ENCODE results near the gene CATSPERD. TPM values are rescaled to one million over a fixed set of nuclear protein-coding genes. Genes with fewer than 3 reads are reported as not detected.

The CATSPERD gene
- total RNA-seq, 6 experiments from 2014 or later, result not detected

DNA sequence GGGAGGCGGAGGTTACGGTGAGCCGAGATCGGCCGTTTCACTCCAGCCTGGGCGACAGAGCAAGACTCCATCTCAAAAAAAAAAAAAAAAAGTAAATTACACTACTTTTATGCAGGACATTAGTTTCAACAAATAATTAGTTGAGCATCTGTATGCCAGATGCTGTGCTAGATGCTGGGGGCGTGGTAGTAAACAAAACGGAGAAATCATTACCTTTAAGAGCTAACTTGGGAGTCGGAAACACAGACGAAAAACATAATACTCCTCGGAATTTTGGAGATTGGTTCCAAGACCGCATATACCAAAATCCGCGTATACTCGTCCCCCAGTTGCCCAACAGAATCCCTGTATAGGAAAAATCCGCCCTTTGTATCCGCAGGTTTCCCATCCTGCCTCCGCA lies 71.8 kb downstream of the CATSPERD start:
- Mint-ChIP-seq H3K4me3 (no peak overlapping the region), H3K36me3 (ENCODE audit: low read depth) (peaks cover 20% of the 10 kb centered on the region)
- TF ChIP-seq, protein P1, sequence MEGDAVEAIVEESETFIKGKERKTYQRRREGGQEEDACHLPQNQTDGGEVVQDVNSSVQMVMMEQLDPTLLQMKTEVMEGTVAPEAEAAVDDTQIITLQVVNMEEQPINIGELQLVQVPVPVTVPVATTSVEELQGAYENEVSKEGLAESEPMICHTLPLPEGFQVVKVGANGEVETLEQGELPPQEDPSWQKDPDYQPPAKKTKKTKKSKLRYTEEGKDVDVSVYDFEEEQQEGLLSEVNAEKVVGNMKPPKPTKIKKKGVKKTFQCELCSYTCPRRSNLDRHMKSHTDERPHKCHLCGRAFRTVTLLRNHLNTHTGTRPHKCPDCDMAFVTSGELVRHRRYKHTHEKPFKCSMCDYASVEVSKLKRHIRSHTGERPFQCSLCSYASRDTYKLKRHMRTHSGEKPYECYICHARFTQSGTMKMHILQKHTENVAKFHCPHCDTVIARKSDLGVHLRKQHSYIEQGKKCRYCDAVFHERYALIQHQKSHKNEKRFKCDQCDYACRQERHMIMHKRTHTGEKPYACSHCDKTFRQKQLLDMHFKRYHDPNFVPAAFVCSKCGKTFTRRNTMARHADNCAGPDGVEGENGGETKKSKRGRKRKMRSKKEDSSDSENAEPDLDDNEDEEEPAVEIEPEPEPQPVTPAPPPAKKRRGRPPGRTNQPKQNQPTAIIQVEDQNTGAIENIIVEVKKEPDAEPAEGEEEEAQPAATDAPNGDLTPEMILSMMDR (IDR thresholded peaks at IDR 0.05), result no peak

DNA sequence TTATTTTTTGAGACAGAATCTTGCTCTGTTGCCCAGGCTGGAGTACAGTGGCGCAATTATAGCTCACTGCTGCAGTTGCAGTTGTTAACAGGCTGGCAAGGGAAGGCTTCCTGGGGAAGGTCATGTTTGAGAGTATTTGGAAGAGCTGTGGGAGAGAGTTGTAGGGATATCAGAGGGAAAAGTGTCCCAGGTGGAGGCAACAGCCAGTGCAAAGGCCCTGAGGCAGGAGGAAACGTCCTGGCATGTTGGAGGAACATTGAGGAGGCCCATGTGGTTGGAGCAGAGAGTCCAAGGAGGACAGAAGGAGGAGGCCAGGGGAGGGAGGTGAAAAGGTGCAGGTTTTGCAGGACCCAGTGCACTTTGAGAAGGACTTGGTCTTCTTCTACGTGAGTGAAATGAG lies 72.8 kb downstream of the CATSPERD start:
- Mint-ChIP-seq H3K9me3 (peaks cover 4% of the 10 kb centered on the region; the same call in 1 of the 2 replicates), H3K36me3 (ENCODE audit: low read depth) (peaks cover 19% of the 10 kb centered on the region), H3K27me3 (ENCODE audit: insufficient read depth) (peaks cover 10% of the 10 kb centered on the region), H3K4me1 (ENCODE audit: low read depth) (peaks cover 15% of the 10 kb centered on the region), H3K4me3 (no peak overlapping the region), H3K27ac (no peak overlapping the region)
- DNase-seq, result no peak
- TF ChIP-seq, protein P1 (IDR thresholded peaks at IDR 0.05), result no peak

More for the DNA sequence above, 71.8 kb downstream of the CATSPERD start:
- peaks cover 15% of the 10 kb centered on the region for H3K4me1 Mint-ChIP-seq (ENCODE audit: low read depth)
- peaks cover 4% of the 10 kb centered on the region; the same call in 1 of the 2 replicates for H3K9me3 Mint-ChIP-seq
- H3K27ac Mint-ChIP-seq, result no peak overlapping the region
- no peak for DNase-seq
- peaks cover 10% of the 10 kb centered on the region for H3K27me3 Mint-ChIP-seq (ENCODE audit: insufficient read depth)

DNA sequence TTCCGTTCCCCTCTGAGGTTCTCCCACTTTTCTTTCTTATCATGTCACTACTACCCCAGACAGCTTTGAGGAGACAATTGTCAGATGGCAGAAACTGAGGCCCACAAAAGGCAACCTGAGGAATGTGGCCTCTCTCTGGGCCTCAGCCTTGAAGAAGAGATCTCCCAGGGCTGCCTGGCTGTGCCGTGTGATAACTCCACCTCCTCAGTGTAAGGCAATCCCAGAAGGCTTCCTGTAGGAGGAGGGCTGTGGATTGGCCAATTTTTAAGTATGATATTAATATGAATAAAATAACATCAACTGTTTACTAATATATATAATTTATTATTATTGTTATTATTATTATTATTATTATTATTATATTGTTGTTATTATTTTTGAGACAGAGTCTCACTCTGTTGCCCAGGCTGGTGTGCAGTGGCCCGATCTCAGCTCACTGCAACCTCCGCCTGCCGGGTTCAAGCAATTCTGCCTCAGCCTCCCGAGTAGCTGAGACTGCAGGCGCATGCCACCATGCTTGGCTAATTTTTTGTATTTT lies 75.0 kb downstream of the CATSPERD start:
- H3K4me1 Mint-ChIP-seq (ENCODE audit: low read depth), result peaks cover 9% of the 10 kb centered on the region
- H3K27ac Mint-ChIP-seq, result no peak overlapping the region
- peaks cover 10% of the 10 kb centered on the region for H3K27me3 Mint-ChIP-seq (ENCODE audit: insufficient read depth)

DNA sequence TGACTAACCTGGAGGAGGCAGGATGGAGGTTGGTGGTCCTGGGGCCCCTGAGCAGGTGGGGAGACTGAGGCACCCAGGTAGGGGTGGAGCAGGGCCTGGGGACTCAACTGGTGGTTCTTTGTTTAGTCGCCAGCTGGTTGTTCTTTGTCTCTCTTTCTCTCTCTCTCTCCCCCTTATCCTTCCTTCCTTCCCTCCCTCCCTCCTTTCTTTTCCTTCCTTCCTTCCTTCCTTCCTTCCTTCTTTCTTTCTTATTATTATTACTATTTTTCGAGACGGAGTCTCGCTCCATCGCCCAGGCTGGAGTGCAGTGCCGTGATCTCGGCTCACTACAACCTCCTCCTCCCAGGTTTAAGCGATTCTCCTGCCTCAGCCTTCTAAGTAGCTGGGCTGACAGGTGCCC lies 77.8 kb downstream of the CATSPERD start:
- Mint-ChIP-seq H3K36me3 (ENCODE audit: low read depth) (no peaks in the 10 kb centered on the region), H3K9me3 (no peaks in the 10 kb centered on the region), H3K27ac (no peak overlapping the region), H3K4me3 (no peak overlapping the region), H3K27me3 (ENCODE audit: insufficient read depth) (peaks cover 12% of the 10 kb centered on the region), H3K4me1 (ENCODE audit: low read depth) (peaks cover 7% of the 10 kb centered on the region; the same call in 1 of the 2 replicates)
- TF ChIP-seq, protein P1 (IDR thresholded peaks at IDR 0.05), result no peak
- DNase-seq, result no peak

More for the DNA sequence above, 75.0 kb downstream of the CATSPERD start:
- peaks cover 8% of the 10 kb centered on the region for H3K36me3 Mint-ChIP-seq (ENCODE audit: low read depth)
- H3K9me3 Mint-ChIP-seq, result peaks cover 4% of the 10 kb centered on the region; the same call in 1 of the 2 replicates
- TF ChIP-seq, protein P1 (IDR thresholded peaks at IDR 0.05), result no peak
- DNase-seq, result no peak
- H3K4me3 Mint-ChIP-seq, result no peak overlapping the region

DNA sequence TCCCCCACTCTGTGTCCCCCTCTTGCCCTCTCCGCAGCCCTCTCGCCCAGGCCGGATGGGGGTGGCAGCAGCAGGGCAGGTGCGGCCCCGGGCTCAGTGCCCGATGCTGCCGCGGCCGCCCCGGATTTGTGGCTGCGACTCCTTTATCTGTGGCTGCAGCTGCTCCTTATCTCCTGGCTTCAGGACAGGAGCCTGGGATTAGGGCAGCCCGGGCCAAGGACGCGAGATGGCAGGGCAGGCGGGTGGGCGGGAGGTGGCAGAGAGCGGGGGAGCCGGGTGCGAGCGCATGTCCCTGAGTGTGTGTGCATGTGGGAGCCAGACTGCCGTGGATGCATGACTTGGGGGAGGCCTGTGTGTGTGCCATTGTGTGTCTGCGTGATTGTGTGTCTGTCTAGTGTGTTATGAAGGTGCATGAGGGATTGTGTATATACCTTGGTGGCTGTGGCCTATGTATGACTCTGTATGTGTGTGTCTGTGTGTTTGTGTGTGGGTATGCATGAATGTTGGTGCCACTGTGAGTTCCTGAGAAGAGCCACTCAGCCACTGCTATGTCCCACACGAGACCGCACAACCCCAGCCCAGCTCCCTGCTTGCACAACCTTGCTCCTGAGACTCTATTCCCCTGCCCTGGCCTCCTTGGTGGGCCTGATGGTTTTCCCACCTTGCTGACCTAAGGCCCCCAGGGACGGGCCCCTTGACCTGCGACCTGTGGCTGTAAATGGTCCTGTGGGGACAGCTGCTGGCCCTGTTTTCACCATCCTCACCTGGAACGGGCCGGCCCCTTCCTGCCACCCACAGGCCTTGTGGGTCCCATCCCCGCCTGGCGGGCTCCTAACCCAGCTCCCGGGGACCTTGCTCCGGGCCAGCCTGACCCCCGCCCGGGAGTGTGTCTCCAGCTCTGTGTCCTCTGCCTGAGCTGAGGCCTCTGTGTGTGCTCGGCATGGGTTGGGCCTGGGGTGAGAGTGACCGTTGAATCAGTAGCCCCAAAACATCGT lies 79.1 kb downstream of the CATSPERD start:
- DNase-seq, result no peak
- H3K4me1 Mint-ChIP-seq (ENCODE audit: low read depth), result peaks cover 12% of the 10 kb centered on the region; the same call in 1 of the 2 replicates
- no peaks in the 10 kb centered on the region for H3K36me3 Mint-ChIP-seq (ENCODE audit: low read depth)
- TF ChIP-seq, protein P1 (IDR thresholded peaks at IDR 0.05), result no peak
- H3K4me3 Mint-ChIP-seq, result no peak overlapping the region
- H3K27ac Mint-ChIP-seq, result no peak overlapping the region
- H3K27me3 Mint-ChIP-seq (ENCODE audit: insufficient read depth), result peaks cover 16% of the 10 kb centered on the region
- no peaks in the 10 kb centered on the region for H3K9me3 Mint-ChIP-seq
